NB4 (cell line): ENCODE data around the gene MBOAT2.

ENCODE experiments used
- CTCF ChIP-seq: IDR thresholded peaks from one replicate; pipeline ENCODE4 v1.5.1; 2012; ENCODE audit warnings: low read depth, low read length
- MYC ChIP-seq: IDR thresholded peaks from 2 replicates; pipeline ENCODE4 v1.6.1; 2011; ENCODE audit warnings: low read depth, low read length
- POLR2A ChIP-seq: IDR thresholded peaks from 2 replicates; pipeline ENCODE4 v1.6.1; 2011; ENCODE audit warnings: mild to moderate bottlenecking; ENCODE audit not compliant: insufficient read length; ENCODE audit errors: extremely low read depth

DNA sequence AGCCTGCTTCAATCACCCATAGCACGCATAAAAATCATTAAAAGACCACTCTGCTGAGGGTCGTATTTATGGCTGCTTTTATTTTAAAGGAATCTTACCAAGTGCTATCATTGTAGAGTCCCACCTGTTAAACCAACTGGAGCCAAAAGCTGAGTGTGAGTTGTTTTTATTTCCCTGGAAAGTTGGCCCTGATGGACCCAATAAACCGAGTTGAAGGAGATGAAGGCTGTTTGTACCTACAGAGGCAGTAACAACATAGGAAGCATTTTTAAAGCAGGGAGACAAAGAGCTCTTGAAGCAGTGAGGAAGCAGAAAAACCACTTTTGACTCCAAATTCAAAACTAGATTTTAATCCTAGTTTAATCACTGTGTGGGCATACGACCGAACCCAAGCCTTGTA lies 6.4 kb downstream of the MBOAT2 start:
- TF ChIP-seq CTCF = no peak
- no peak for TF ChIP-seq POLR2A
- no peak for TF ChIP-seq MYC
